Omental fat pad (tissue), 4 donors: ENCODE measurements around the gene CCL4L2. TPM values are rescaled to one million over a fixed set of nuclear protein-coding genes. Genes with fewer than 3 reads are reported as not detected.
"Not testable (repeated sequence)": the region's sequence is repeated elsewhere in the genome, so short reads cannot be mapped to it uniquely, and the experiment has no call there.

Source experiments
- ATAC-seq: fragments of 150-250 bp; one replicate; pipeline ENCODE4 v1.9.1; 2016; ENCODE audit warnings: mild to moderate bottlenecking, moderate library complexity; ENCODE audit not compliant: low FRiP score
- DNase-seq: peaks from one replicate; pipeline ENCODE4 v3.0.0-alpha.2; 2019; ENCODE audit warnings: low spot score
- CTCF ChIP-seq, 3 donors: fragments of 450-650 bp; IDR thresholded peaks; one replicate each; pipeline ENCODE4 v1.5.1; 2016 to 2017; ENCODE audit warnings: antibody characterized with exemption in 3 of 3, mild to moderate bottlenecking in 3 of 3, moderate library complexity in 2 of 3
- total RNA-seq, 4 donors: library from RNA; depleted of rRNA; stranded (reverse); fragments of >200 nt; gene quantifications; one replicate each; pipeline ENCODE4 v1.1.0, GENCODE V29; 2016

Gene CCL4L2
- 1 to 10 TPM in 3 of 4 donors, not detected in 1; 1.1 to 3.2 (median 3.1) TPM for total RNA-seq

GRCh38 chr17:36210439-36211211 lies at the start of gene CCL4L2:
CCL4L2 (plus strand) TSS chr17:36211063.
- not testable (repeated sequence) for DNase-seq
- ATAC-seq: peak; percentile 21

GRCh38 chr17:36168836-36169235 lies 42.0 kb upstream of the CCL4L2 start:
- not testable (repeated sequence) for DNase-seq, ATAC-seq

- not testable (repeated sequence) for ATAC-seq, DNase-seq
Observed at GRCh38 chr17:36176536-36176935, 34.3 kb upstream of the CCL4L2 start, which contains the start of gene TBC1D3B. TBC1D3B (minus strand) TSS chr17:36176636; CDS start chr17:36175050, 1,586 bp downstream.

GRCh38 chr17:36181446-36182175 lies 29.3 kb upstream of the CCL4L2 start:
- not testable (repeated sequence) for DNase-seq

GRCh38 chr17:36182176-36183000 lies 28.5 kb upstream of the CCL4L2 start:
- DNase-seq: no peak
- ATAC-seq: peak; percentile 12
- TF ChIP-seq CTCF (IDR thresholded peaks at IDR 0.05): no peak

More at GRCh38 chr17:36181446-36182175, 29.3 kb upstream of the CCL4L2 start:
- ATAC-seq: not testable (repeated sequence)

- no peak for TF ChIP-seq CTCF (IDR thresholded peaks at IDR 0.05)
- peak; percentile 76 for ATAC-seq
- DNase-seq: no peak
Observed at GRCh38 chr17:36183001-36183971, 27.6 kb upstream of the CCL4L2 start.

- ATAC-seq (no peak), DNase-seq (no peak)
- TF ChIP-seq CTCF (IDR thresholded peaks at IDR 0.05): no peak
Observed at GRCh38 chr17:36184023-36184765, 26.7 kb upstream of the CCL4L2 start.

- ATAC-seq (no peak), DNase-seq (no peak)
- TF ChIP-seq CTCF (IDR thresholded peaks at IDR 0.05): no peak
Observed at GRCh38 chr17:36185416-36185815, 25.4 kb upstream of the CCL4L2 start.

- ATAC-seq, DNase-seq: not testable (repeated sequence)
Observed at GRCh38 chr17:36186810-36187763, 23.8 kb upstream of the CCL4L2 start.

GRCh38 chr17:36187943-36188665 lies 22.8 kb upstream of the CCL4L2 start:
- DNase-seq, ATAC-seq: not testable (repeated sequence)
